ENCODE data around the gene TENT5C. TPM values are rescaled to one million over a fixed set of nuclear protein-coding genes. Genes with fewer than 3 reads are reported as not detected.

TENT5C gene
- polyA plus RNA-seq, 1 donor (not counting 4 experiments of a cell fraction or from before 2014, with no cell fraction given), result 0.13 TPM

DNA sequence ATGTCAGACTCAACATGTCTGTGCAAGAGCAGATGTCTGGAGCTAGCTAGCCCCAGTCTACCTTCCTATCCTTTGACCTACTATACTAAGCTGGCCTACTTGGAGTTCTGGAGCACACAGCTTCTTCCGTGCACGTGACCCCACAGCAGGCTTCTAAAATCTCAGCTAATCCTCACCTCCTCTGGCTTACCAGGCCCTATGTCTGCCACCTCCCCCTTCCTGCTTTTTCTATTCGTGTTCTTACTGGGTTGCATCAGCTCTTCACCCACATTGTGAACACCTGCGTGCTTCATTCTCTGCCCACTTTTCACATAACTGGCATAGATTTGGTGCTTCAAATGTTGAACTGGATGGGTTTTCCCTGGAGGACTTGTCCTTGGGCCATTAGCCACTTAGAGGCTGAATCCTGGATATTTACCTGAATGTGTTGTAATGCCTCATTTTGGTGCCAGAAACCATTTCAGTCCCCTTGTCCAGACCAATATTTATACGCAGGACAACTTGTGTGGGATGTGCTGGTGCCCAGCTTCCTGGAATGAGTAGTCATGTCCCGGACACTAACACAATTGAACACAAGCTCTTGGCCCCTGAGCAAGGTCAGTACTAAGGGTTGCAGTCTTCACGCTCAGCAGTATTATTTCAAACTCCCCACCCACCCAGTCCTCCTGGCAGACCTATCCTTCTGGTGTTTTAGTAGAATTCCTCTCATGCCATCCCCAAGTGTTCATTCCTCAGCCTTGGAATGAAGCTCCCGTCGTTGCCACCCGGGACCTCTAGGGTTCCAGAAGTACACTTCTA, 24.0 kb downstream of the TENT5C start:
- no peaks in the 10 kb centered on the region for H3K79me2 ChIP-seq (ENCODE audit: control insufficient read depth, insufficient read depth, low read length)
- H3K4me3 ChIP-seq (ENCODE audit: control insufficient read depth in 2 of 3, extremely low read depth in 1 of 3, insufficient read depth in 2 of 3, low read depth in 1 of 3, low read length in 3 of 3), result no peak overlapping the region
- dilution Hi-C loops (cut with MboI; ENCODE audit: extremely low pct_ligation_motif_present, low sequenced_read_pairs), result no loop called here
- H3K27ac ChIP-seq (ENCODE audit: control insufficient read depth, insufficient read depth, low read length), result no peak overlapping the region
- H4K20me1 ChIP-seq (ENCODE audit: control insufficient read depth, extremely low read depth, insufficient read depth, low read length), result no peaks in the 10 kb centered on the region
- FAIRE-seq (no peak), DNase-seq (ENCODE audit: low read depth, low spot score) (no peak)
- no peaks in the 10 kb centered on the region for H3K36me3 ChIP-seq (ENCODE audit: control insufficient read depth in 2 of 2, extremely low read depth in 1 of 2, insufficient read depth in 2 of 2, low read length in 2 of 2)
- H3K9me3 ChIP-seq (ENCODE audit: control insufficient read depth, low read depth, low read length), result no peaks in the 10 kb centered on the region
- H3K27me3 ChIP-seq (ENCODE audit: control insufficient read depth, extremely low read depth, insufficient read depth, low read length), result peaks cover 7% of the 10 kb centered on the region
- no peaks in the 10 kb centered on the region for H3K9me1 ChIP-seq (ENCODE audit: control insufficient read depth, extremely low read depth, insufficient read depth, low read length)
- no peak overlapping the region for H2AFZ ChIP-seq (ENCODE audit: control insufficient read depth, low read length)
- H3K4me1 ChIP-seq (ENCODE audit: control insufficient read depth, extremely low read depth, insufficient read depth, low read length), result no peaks in the 10 kb centered on the region
- no peak for TF ChIP-seq EZH2 (IDR thresholded peaks at IDR 0.05; ENCODE audit: low read length)
- TF ChIP-seq, protein P1, sequence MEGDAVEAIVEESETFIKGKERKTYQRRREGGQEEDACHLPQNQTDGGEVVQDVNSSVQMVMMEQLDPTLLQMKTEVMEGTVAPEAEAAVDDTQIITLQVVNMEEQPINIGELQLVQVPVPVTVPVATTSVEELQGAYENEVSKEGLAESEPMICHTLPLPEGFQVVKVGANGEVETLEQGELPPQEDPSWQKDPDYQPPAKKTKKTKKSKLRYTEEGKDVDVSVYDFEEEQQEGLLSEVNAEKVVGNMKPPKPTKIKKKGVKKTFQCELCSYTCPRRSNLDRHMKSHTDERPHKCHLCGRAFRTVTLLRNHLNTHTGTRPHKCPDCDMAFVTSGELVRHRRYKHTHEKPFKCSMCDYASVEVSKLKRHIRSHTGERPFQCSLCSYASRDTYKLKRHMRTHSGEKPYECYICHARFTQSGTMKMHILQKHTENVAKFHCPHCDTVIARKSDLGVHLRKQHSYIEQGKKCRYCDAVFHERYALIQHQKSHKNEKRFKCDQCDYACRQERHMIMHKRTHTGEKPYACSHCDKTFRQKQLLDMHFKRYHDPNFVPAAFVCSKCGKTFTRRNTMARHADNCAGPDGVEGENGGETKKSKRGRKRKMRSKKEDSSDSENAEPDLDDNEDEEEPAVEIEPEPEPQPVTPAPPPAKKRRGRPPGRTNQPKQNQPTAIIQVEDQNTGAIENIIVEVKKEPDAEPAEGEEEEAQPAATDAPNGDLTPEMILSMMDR (optimal IDR thresholded peaks at IDR 0.05 in 1 of 3, IDR thresholded peaks at IDR 0.05 in 1 of 3, conservative IDR thresholded peaks at IDR 0.05 in 1 of 3; ENCODE audit: extremely low read depth in 1 of 3, insufficient read depth in 2 of 3, low read length in 3 of 3), result no peak
- no peak overlapping the region for H3K4me2 ChIP-seq (ENCODE audit: control insufficient read depth, extremely low read depth, insufficient read depth, low read depth, low read length)
- no peak overlapping the region for H3K9ac ChIP-seq (ENCODE audit: control insufficient read depth, extremely low read depth, insufficient read depth, low read length)

DNA sequence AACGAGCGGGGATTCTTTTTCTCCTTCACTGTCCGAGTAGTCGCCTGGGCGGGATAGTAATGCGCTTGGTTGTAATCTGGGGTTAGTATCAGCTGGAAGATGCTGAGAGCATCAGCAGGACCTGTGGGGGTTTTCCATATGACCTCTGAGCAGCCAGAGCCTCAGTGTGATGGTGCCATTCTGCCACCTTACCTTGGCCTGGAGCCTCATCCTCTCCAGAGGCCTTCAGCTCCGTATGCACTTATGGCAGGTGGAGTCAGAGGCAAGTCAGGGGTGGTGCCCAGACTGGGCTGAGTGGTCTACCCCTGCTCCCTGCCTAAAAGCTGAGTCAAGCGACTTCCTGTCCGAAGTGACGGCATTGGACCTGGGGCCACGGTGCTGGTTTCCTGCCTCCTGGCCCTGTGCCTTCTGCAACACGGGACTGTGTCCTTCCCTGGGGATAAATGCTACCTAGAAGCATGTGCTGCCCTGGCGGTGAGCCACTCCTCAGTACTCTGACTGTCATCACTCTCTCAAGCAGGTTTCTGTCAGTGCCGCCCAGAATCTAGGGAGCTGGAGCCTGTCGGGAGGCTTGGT, 24.7 kb downstream of the TENT5C start:
- Histone ChIP-seq H3K27ac (ENCODE audit: control insufficient read depth, insufficient read depth, low read length) (no peak overlapping the region), H3K9me1 (ENCODE audit: control insufficient read depth, extremely low read depth, insufficient read depth, low read length) (no peaks in the 10 kb centered on the region), H3K9ac (ENCODE audit: control insufficient read depth, extremely low read depth, insufficient read depth, low read length) (no peak overlapping the region), H2AFZ (ENCODE audit: control insufficient read depth, low read length) (no peak overlapping the region), H3K4me3 (ENCODE audit: control insufficient read depth in 2 of 3, extremely low read depth in 1 of 3, insufficient read depth in 2 of 3, low read depth in 1 of 3, low read length in 3 of 3) (no peak overlapping the region), H3K27me3 (ENCODE audit: control insufficient read depth, extremely low read depth, insufficient read depth, low read length) (peaks cover 7% of the 10 kb centered on the region), H3K4me2 (ENCODE audit: control insufficient read depth, extremely low read depth, insufficient read depth, low read depth, low read length) (no peak overlapping the region), H3K36me3 (ENCODE audit: control insufficient read depth in 2 of 2, extremely low read depth in 1 of 2, insufficient read depth in 2 of 2, low read length in 2 of 2) (no peaks in the 10 kb centered on the region), H4K20me1 (ENCODE audit: control insufficient read depth, extremely low read depth, insufficient read depth, low read length) (no peaks in the 10 kb centered on the region), H3K79me2 (ENCODE audit: control insufficient read depth, insufficient read depth, low read length) (no peaks in the 10 kb centered on the region), H3K9me3 (ENCODE audit: control insufficient read depth, low read depth, low read length) (no peaks in the 10 kb centered on the region), H3K4me1 (ENCODE audit: control insufficient read depth, extremely low read depth, insufficient read depth, low read length) (no peaks in the 10 kb centered on the region)
- TF ChIP-seq EZH2 (IDR thresholded peaks at IDR 0.05; ENCODE audit: low read length), result no peak
- TF ChIP-seq, protein P1 (optimal IDR thresholded peaks at IDR 0.05 in 1 of 3, IDR thresholded peaks at IDR 0.05 in 1 of 3, conservative IDR thresholded peaks at IDR 0.05 in 1 of 3; ENCODE audit: extremely low read depth in 1 of 3, insufficient read depth in 2 of 3, low read length in 3 of 3), result no peak
- dilution Hi-C loops (cut with MboI; ENCODE audit: extremely low pct_ligation_motif_present, low sequenced_read_pairs), result no loop called here
- FAIRE-seq (no peak), DNase-seq (ENCODE audit: low read depth, low spot score) (no peak)
